ENCODE data around the gene PRKG2.

Gene PRKG2, protein sequence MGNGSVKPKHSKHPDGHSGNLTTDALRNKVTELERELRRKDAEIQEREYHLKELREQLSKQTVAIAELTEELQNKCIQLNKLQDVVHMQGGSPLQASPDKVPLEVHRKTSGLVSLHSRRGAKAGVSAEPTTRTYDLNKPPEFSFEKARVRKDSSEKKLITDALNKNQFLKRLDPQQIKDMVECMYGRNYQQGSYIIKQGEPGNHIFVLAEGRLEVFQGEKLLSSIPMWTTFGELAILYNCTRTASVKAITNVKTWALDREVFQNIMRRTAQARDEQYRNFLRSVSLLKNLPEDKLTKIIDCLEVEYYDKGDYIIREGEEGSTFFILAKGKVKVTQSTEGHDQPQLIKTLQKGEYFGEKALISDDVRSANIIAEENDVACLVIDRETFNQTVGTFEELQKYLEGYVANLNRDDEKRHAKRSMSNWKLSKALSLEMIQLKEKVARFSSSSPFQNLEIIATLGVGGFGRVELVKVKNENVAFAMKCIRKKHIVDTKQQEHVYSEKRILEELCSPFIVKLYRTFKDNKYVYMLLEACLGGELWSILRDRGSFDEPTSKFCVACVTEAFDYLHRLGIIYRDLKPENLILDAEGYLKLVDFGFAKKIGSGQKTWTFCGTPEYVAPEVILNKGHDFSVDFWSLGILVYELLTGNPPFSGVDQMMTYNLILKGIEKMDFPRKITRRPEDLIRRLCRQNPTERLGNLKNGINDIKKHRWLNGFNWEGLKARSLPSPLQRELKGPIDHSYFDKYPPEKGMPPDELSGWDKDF

DNA sequence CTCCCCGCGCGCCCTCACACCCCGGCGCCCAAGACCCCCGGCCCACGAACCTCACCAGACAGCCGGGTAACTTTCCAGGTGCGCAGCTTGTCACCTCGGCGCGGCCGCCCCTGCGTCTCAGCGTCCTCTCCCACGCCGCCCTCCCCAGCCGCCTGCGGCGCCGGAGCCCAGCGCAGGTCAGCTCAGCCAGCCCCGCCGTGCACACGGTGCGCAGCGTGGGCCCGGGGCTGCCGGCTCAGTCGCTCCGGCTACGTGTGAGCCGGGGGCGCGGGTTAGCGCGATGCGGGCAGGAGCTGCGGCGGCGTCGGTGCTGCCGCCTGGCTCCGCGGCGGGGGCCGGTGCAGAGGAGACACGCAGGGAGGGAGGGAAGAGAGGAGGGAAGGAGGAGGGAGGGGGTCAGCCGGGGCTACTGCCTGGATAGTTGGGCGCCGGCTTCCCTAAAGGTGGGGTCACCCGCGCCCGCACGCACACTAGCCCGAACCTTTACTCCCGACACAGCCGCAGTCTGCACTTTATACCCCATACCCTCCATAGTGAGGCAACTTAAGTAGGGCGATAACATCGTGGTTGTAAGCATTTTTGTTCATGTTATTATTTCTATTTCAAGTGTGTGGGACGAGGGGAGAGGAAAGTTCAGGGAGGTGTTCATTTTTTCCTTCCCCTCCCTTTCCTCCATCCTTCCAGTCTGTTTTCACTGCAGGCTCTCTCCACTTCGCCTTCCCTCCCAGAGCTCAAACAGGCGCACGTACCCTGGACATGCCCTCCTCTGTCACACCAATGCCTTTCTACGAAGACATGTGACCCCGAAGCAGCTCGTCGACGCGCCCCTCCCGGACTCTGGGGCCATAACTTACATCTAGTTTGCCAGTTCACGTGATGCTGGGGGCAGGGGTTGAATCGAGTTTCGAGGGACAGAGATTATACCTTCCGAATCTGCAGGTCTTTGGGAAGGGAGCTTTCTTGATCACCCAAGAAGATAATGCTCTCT, at the start of gene PRKG2:
Gene PRKG2, minus strand, starts transcription at position 342 of the 988 bp plus-strand sequence. CDS start 10,175 bp downstream, outside the sequence.
- DNase-seq: no peak
- H3K4me1 Mint-ChIP-seq: peaks cover 10 to 18% of the 10 kb centered on the region in 2 donors
- no peaks in the 10 kb centered on the region for H3K36me3 Mint-ChIP-seq
- H3K27ac Mint-ChIP-seq: no peak within 1 kb of the TSS
- H3K4me3 Mint-ChIP-seq: peak within 1 kb of the TSS; percentile 79 to 81
- no peaks in the 10 kb centered on the region for H3K9me3 Mint-ChIP-seq
- peak; percentile 60 to 62 for ATAC-seq (replicated peaks)
- peaks cover 34 to 43% of the 10 kb centered on the region in 2 donors for H3K27me3 Mint-ChIP-seq

DNA sequence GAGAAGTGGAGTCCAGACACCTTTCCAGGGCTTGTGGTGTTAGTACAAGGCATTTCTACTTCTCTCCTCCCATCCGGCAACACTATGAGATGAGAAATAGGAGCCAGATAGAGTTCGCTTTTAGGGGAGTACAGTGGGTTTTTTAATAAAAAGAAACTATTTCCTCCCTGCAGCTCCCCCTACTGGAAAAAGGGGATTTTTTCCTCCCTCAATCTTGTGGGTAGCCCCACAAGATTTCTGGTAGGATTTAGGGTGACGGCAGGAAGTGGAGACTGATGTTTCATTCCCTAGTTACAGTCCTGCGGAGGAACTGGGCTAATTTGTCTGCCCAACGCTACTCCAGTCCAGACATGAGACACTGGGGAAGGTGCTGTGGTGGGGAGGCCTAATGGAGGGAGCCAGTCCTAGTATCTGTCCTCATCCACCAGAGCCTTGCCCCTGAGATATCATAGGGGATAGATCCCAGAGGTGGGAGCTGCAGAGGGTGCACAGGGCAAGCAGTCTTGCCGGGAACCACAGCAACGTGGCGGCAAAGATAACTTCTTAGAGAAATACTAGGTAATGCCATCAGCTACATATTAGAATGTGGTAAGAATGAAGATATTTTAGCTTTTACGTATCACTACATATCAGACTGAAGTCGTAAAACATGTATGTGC, 45.5 kb upstream of the PRKG2 start:
- Mint-ChIP-seq H3K36me3 (no peaks in the 10 kb centered on the region), H3K4me1 (no peaks in the 10 kb centered on the region), H3K4me3 (no peak overlapping the region), H3K27me3 (no peaks in the 10 kb centered on the region), H3K27ac (no peak overlapping the region), H3K9me3 (no peaks in the 10 kb centered on the region)
- ATAC-seq (replicated peaks): no peak
- DNase-seq: no peak

DNA sequence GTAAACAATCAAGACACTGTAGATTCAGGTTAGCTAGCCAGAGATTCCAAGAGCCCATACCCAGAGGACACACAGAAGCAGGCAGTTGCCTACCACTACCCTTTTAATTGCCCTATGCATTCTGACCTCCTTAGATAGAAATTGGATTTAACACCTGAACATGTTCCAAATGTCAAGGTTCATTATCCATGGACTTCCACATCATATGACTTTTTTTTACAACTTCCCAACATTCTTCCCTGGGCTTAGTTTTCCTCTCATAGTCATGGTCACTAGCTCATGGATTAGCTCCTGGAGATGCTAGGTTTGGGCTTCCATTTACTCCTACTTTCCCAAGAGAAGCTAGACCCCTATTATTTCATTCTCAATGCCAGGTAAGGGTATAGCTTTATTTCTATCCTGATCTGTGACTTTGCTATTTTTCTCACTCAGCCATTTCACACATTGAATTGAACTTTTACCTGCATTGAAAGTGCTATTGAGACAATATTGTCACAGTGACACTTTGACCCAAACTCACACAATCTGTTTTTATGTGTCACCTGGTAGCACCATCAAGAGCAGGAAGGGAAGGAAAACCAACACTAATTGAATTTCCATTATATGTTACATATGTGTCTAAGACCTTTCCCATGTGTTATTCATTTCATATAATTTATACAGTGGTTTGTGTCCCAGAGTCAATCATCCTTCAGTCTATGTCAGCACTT, 44.0 kb upstream of the PRKG2 start:
- H3K9me3 Mint-ChIP-seq: no peaks in the 10 kb centered on the region
- no peaks in the 10 kb centered on the region for H3K4me1 Mint-ChIP-seq
- H3K27me3 Mint-ChIP-seq: no peaks in the 10 kb centered on the region

DNA sequence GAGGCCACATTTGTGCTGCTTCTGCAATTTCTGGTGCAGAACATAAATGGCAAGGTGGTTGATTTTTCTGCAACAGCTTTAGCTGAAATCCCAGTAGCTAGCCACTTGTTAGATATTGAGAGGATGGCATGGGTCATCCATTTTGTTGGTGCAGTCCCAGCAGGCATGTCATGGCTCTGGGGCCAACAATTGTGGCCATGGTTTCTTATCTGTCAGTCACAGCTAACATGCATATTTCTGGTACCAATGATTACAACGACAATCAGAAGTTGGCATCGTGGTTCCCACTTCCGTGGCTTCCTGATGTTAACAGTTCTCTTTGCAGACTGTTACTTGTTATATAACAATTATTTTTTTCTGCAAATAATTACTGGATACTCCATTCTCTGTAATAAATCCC, 42.8 kb upstream of the PRKG2 start:
- peaks cover 0 to under 1% of the 10 kb centered on the region in 2 donors for H3K27me3 Mint-ChIP-seq
- no peak overlapping the region for H3K27ac Mint-ChIP-seq
- H3K4me3 Mint-ChIP-seq: no peak overlapping the region
- ATAC-seq (replicated peaks): no peak
- no peak for DNase-seq
- H3K4me1 Mint-ChIP-seq: no peaks in the 10 kb centered on the region
- H3K36me3 Mint-ChIP-seq: no peaks in the 10 kb centered on the region
- no peaks in the 10 kb centered on the region for H3K9me3 Mint-ChIP-seq

More for the DNA sequence above, 44.0 kb upstream of the PRKG2 start:
- no peak overlapping the region for H3K27ac Mint-ChIP-seq
- no peak overlapping the region for H3K4me3 Mint-ChIP-seq
- H3K36me3 Mint-ChIP-seq: no peaks in the 10 kb centered on the region
- ATAC-seq (replicated peaks) (no peak), DNase-seq (no peak)

DNA sequence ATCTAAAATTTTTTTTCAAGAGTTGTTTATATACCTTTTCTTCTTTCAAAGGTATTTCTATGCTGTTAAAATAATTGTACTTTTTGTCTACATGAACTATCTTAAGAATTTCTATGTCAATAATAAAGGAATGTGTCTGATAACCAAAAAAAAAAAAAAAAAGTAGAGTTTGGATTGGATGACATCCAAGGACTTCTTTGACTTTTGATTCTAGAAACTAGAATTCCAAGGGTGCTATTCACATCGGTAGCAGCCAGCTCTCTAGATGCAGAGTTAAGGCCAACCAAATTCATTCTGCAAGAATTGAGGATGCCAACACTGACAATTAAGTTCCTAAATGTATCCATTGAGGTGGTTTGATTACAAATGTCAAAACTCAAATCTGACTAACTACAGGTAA, 42.0 kb upstream of the PRKG2 start:
- Mint-ChIP-seq H3K27me3 (peaks cover 0 to 4% of the 10 kb centered on the region in 2 donors), H3K4me1 (no peaks in the 10 kb centered on the region), H3K4me3 (no peak overlapping the region), H3K36me3 (no peaks in the 10 kb centered on the region), H3K9me3 (no peaks in the 10 kb centered on the region), H3K27ac (no peak overlapping the region)
- ATAC-seq (replicated peaks) (no peak), DNase-seq (no peak)

DNA sequence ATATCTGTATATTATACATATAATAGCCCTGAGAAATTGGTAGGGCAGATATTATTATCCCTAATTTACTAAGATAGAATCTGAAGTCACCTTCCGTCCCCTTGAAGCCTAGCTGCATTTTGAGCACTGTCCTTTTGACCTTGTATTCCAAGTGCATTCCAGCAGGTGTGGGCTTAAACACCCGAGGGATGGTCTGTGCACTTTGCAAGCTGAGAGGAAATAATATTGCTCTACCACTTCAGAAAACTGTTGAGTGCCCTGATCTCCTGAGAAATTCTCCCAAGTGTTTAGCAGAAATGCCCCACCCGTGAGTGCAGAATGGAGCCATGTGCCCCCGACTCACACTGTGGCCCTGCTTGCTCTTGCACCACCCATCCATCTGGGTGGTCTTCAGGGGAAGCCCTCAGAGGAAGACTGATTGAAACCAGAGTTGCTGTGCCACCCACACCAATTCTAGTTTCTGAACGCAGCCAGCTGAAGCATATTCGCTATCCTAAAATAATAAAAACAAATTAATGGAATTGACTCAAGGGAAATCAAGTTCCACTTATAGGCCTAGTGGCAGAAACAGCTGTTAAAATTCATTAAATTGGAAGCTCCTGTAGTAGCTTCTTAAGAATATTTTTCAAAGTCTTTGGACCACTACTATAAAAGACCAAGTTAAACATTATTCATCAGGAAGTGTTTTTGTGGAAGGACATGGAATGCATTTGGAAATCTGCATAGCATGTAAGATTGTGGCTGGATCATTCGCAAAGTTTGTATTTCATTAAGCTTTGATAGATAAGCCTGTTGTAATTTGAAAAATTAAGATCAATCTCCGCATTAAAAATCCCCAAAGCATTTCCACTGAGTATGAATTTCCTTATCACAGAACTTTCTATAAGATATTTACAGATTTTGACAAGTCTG, 41.3 kb upstream of the PRKG2 start:
- H3K36me3 Mint-ChIP-seq: no peaks in the 10 kb centered on the region
- H3K9me3 Mint-ChIP-seq: no peaks in the 10 kb centered on the region
- no peak for DNase-seq
- no peak overlapping the region for H3K4me3 Mint-ChIP-seq
- ATAC-seq (replicated peaks): no peak
- H3K27ac Mint-ChIP-seq: no peak overlapping the region
- H3K4me1 Mint-ChIP-seq: no peaks in the 10 kb centered on the region
- peaks cover 0 to 4% of the 10 kb centered on the region in 2 donors for H3K27me3 Mint-ChIP-seq

DNA sequence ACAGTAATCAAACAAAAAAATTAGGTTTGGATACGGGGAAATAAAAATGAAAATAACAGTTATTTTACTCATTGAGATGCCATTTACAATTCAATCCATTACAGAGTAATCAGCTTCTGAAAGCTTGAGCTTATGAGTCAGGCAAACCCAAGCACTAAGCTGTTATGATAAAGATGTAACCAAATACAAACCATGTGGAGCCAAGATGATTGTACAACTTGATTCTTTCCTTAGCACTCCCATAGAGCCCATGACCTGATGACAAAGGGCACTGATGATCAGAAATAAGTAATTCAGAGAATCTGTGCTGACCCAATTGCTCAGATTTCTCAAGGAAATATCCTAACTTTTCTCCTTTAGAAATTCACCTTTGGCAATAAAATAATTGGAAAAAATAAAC, 40.5 kb upstream of the PRKG2 start:
- H3K4me1 Mint-ChIP-seq: no peaks in the 10 kb centered on the region
- no peak overlapping the region for H3K4me3 Mint-ChIP-seq
- no peaks in the 10 kb centered on the region for H3K9me3 Mint-ChIP-seq
- H3K36me3 Mint-ChIP-seq: no peaks in the 10 kb centered on the region
- ATAC-seq (replicated peaks) (no peak), DNase-seq (no peak)
- peaks cover 0 to 4% of the 10 kb centered on the region in 2 donors for H3K27me3 Mint-ChIP-seq
- no peak overlapping the region for H3K27ac Mint-ChIP-seq

DNA sequence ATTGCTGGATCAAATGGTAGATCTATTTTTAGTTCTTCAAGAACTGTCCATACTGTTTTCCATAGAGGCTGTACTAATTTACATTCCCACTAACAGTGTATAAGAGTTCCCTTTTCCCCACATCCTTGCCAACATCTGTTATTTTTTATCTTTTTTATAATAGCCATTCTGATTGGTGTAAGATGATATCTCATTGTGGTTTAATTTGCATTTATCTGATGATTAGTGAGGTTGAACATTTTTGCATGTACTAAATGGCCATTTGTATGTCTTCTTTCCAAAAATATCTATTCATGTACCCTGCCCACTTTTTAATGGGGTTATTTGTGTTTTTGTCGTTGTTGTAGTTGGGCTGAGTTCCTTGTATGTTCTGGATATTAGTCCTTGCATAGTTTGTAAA, 35.4 kb upstream of the PRKG2 start:
- Mint-ChIP-seq H3K9me3 (peaks cover 0 to 2% of the 10 kb centered on the region in 2 donors), H3K4me3 (no peak overlapping the region), H3K27me3 (peaks cover 0 to 4% of the 10 kb centered on the region in 2 donors), H3K4me1 (no peaks in the 10 kb centered on the region), H3K27ac (no peak overlapping the region), H3K36me3 (no peaks in the 10 kb centered on the region)
- DNase-seq (no peak), ATAC-seq (replicated peaks) (no peak)

DNA sequence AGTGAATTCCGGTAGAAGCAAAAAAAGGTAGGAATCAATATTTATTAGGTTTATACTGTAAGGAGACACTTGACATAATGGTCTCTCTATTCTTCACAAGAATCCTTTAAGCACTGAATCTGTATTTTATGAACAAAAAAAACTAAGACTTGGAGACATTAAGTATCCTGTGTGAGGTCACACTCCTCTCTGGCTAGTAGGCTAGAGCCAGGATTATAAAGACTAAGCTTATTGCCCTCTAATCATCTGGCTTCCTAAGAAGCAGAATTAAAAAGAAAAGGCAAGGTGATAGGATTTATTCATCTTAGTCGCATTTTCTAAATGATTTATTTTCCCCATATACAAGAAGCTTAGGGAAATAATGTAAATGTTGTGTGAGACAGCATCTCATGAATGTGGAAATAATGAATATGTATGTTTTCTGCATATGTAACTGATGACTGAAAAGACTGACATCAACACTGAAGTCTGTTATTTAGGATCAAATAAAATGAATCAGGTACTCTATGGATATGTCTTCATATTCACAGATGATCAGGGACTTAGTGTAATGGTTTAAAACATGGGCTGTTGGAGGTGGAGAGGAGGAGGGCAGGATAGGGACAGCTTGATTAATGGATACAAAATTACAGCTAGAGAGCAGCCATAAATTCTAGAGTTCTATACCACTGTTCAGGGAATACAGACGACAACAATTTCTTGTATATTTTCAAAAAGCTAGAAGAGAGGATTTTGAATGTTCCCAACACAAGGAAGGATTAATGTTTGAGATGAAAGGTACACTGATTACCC, 30.4 kb upstream of the PRKG2 start:
- Mint-ChIP-seq H3K36me3 (no peaks in the 10 kb centered on the region), H3K27me3 (no peaks in the 10 kb centered on the region), H3K9me3 (peaks cover 0 to 2% of the 10 kb centered on the region in 2 donors), H3K27ac (no peak overlapping the region), H3K4me3 (no peak overlapping the region), H3K4me1 (no peaks in the 10 kb centered on the region)
- DNase-seq: no peak
- ATAC-seq (replicated peaks): no peak

DNA sequence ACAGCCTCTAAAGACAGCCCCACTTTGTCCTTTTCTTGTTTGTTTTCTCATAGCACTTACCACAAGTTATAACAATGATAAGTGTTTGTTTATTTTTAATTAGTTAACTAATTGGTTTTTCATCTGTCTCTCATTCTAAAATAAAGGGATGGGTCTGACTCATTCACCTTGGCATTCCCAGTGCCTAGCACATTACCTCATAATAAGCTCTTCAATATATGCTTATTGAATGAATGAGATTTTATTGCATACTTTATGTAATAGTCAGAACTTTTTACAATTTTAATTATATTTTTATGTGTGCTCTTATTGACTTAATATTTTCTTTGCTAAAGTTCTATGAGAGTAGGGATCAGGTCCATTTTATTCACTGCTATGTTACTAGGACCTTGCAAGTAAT, 22.8 kb upstream of the PRKG2 start:
- Mint-ChIP-seq H3K27ac (no peak overlapping the region), H3K4me1 (no peaks in the 10 kb centered on the region), H3K27me3 (peaks cover 0 to 7% of the 10 kb centered on the region in 2 donors), H3K9me3 (peaks cover 0 to 3% of the 10 kb centered on the region in 2 donors), H3K4me3 (no peak overlapping the region), H3K36me3 (no peaks in the 10 kb centered on the region)
- ATAC-seq (replicated peaks) (no peak), DNase-seq (no peak)

DNA sequence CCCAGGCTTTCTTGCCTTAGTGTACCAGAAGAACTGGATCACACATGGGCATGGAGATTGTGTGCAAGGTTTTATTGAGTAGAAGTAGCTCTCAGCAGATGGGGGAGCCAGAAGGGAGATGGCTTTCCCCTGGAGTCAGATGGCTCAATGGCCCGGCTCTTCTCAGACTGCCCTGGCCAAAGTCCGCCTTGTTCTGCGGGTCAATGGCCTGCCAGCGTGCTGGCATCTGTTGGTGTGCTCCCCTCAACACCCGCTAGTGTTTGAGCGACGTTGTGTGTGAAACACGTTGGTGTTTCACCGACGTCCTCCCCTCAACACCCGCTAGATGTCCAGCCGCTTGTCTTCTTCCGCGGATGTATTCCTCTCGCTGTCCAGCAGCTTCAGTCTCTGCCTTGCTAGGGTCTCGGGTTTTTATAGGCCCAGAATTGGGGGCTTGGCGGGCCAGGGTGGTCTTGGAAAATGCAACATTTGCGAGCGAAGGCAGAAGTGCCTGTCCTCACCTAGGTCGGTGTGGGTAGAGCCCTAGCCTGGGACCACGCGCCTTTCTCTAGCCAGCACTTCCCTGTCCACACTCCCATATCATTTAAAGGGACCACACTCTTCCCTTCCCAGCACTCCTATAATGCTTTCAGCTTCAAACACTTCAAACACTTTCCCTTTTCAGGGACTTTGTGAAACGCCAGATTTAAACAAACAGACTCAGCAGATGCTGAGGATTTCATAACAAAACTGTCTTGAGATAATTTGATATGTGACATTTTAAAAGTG, 21.1 kb upstream of the PRKG2 start:
- no peak for ATAC-seq (replicated peaks)
- H3K9me3 Mint-ChIP-seq: peaks cover 10 to 13% of the 10 kb centered on the region in 2 donors
- H3K4me3 Mint-ChIP-seq: no peak overlapping the region
- H3K27me3 Mint-ChIP-seq: peaks cover 0 to 7% of the 10 kb centered on the region in 2 donors
- H3K27ac Mint-ChIP-seq: no peak overlapping the region
- H3K36me3 Mint-ChIP-seq: peaks cover 0 to 2% of the 10 kb centered on the region in 2 donors
- DNase-seq: no peak
- no peaks in the 10 kb centered on the region for H3K4me1 Mint-ChIP-seq

All from stimulated activated naive B cell treated with anti-CD40 and anti-IgM and Interleukin-4, amounts not matched to agents 10 μg/mL and 1 μg/mL and 100 μg/mL, for 72 hours (primary cell).